SK-N-SH (cell line): ENCODE results near the gene KDM2A. TPM values are rescaled to one million over a fixed set of nuclear protein-coding genes. Genes with fewer than 3 reads are reported as not detected.

Experiments
- CTCF ChIA-PET: fragments of 300-600, 350-600 bp; formaldehyde crosslinking; extraction: SDS; loops from one replicate; lab custom pipeline; 2021; lab: Yijun Ruan, JAX
- POLR2A ChIA-PET: fragments of 350-600 bp; sonication (Branson Sonifier 250); formaldehyde crosslinking; extraction: SDS; loops from one replicate; lab custom pipeline; 2020; ENCODE audit warnings: antibody characterized with exemption, inconsistent platforms; lab: Yijun Ruan, JAX
- DNase-seq: peaks from one replicate; pipeline ENCODE4 v3.0.0; 2012
- H2AFZ ChIP-seq: fragments of 200-600 bp; sonication (generic); 2 replicates; pipeline ENCODE4 v1.8.1; 2016; ENCODE audit warnings: antibody characterized with exemption, mild to moderate bottlenecking, low read depth
- H3F3A ChIP-seq: fragments of 200-600 bp; sonication (generic); replicated peaks from 2 replicates; pipeline ENCODE3; 2016; ENCODE audit warnings: antibody characterized with exemption, mild to moderate bottlenecking; ENCODE audit not compliant: insufficient read depth
- H3K27ac ChIP-seq, 2 experiments: fragments of 200-500 bp in 1 of 2; fragments of 200-600 bp in 1 of 2; sonication (Bioruptor generic) in 1 of 2; sonication (generic), shearing (Covaris generic) in 1 of 2; 2 replicates each; pipeline versions ENCODE4 v1.5.1 to v1.6.1; 2014 to 2016; ENCODE audit warnings: low read depth in 2 of 2, inconsistent platforms in 1 of 2, low read length in 1 of 2, mild to moderate bottlenecking in 1 of 2, mixed read lengths in 1 of 2
- H3K27me3 ChIP-seq: fragments of 200-600 bp; sonication (generic), shearing (Covaris generic); 2 replicates; pipeline ENCODE4 v1.6.1; 2016; ENCODE audit warnings: mixed run types; ENCODE audit not compliant: insufficient read depth
- H3K36me3 ChIP-seq, 2 experiments: fragments of 200-500 bp in 1 of 2; fragments of 200-600 bp in 1 of 2; sonication (Bioruptor generic) in 1 of 2; sonication (generic) in 1 of 2; replicated peaks in 1 of 2; 2 replicates each; pipeline versions ENCODE3 to v1.5.1; 2014 to 2016; ENCODE audit warnings: low read length in 1 of 2, mild to moderate bottlenecking in 1 of 2; ENCODE audit not compliant: insufficient read depth in 2 of 2, control insufficient read depth in 1 of 2
- H3K4me1 ChIP-seq, 2 experiments: fragments of 200-500 bp in 1 of 2; fragments of 200-600 bp in 1 of 2; sonication (Bioruptor generic) in 1 of 2; sonication (generic), shearing (Covaris generic) in 1 of 2; 2 replicates each; pipeline versions ENCODE4 v1.5.1 to v1.6.1; 2014 to 2016; ENCODE audit warnings: low read depth in 1 of 2, low read length in 1 of 2, mixed run types in 1 of 2; ENCODE audit not compliant: insufficient read depth in 2 of 2, control insufficient read depth in 1 of 2
- H3K4me2 ChIP-seq: fragments of 200-600 bp; sonication (generic), shearing (Covaris generic); 2 replicates; pipeline ENCODE4 v1.6.1; 2017; ENCODE audit warnings: mixed run types
- H3K4me3 ChIP-seq, 2 experiments: fragments of 200-500 bp in 1 of 2; fragments of 200-600 bp in 1 of 2; sonication (Bioruptor generic) in 1 of 2; sonication (generic), shearing (Covaris generic) in 1 of 2; 2 replicates each; pipeline versions ENCODE4 v1.5.1 to v1.8.1; 2014 to 2016; ENCODE audit warnings: low read depth in 2 of 2, inconsistent platforms in 1 of 2, low read length in 1 of 2, mild to moderate bottlenecking in 1 of 2, mixed read lengths in 1 of 2, moderate library complexity in 1 of 2
- H3K79me2 ChIP-seq: fragments of 200-600 bp; sonication (generic); 2 replicates; pipeline ENCODE4 v1.8.1; 2017; ENCODE audit warnings: mild to moderate bottlenecking; ENCODE audit not compliant: insufficient read depth
- H3K9ac ChIP-seq: fragments of 200-600 bp; sonication (generic); 2 replicates; pipeline ENCODE4 v1.6.1; 2017; ENCODE audit warnings: mixed run types
- H3K9me2 ChIP-seq: fragments of 200-600 bp; sonication (generic); 2 replicates; pipeline ENCODE4 v1.6.1; 2017; ENCODE audit warnings: mixed run types
- H3K9me3 ChIP-seq: fragments of 200-600 bp; sonication (generic); 2 replicates; pipeline ENCODE4 v1.6.1; 2017; ENCODE audit warnings: mixed run types, mild to moderate bottlenecking, moderate library complexity
- H4K20me1 ChIP-seq: fragments of 200-600 bp; sonication (generic); 2 replicates; pipeline ENCODE4 v1.6.1; 2017; ENCODE audit warnings: mild to moderate bottlenecking, mixed run types; ENCODE audit not compliant: insufficient read depth
- CHD2 ChIP-seq: fragments of 150-350 bp; IDR thresholded peaks from 2 replicates; pipeline ENCODE4 v1.6.1; 2018; ENCODE audit warnings: low read length; ENCODE audit not compliant: partially characterized antibody
- ELF1 ChIP-seq: IDR thresholded peaks from 2 replicates; pipeline ENCODE4 v1.4.0; 2012
- EZH2phosphoT487 ChIP-seq: fragments of 200-600 bp; sonication (generic); IDR thresholded peaks from 2 replicates; pipeline ENCODE4 v1.6.1; 2017; ENCODE audit warnings: low read depth, mixed run types, mild to moderate bottlenecking, antibody characterized with exemption, moderate library complexity, borderline replicate concordance
- FOXJ3 ChIP-seq: sonication (generic); formaldehyde crosslinking; IDR thresholded peaks from 2 replicates; pipeline ENCODE4 v1.5.1; 2020; ENCODE audit warnings: mild to moderate bottlenecking, missing genetic modification reagents
- GABPA ChIP-seq: IDR thresholded peaks from 2 replicates; pipeline ENCODE4 v1.4.0; 2012; ENCODE audit warnings: low read depth, mild to moderate bottlenecking
- GATA2 ChIP-seq: sonication (generic); formaldehyde crosslinking; IDR thresholded peaks from 2 replicates; pipeline ENCODE4 v1.5.0; 2020; ENCODE audit warnings: mild to moderate bottlenecking, missing genetic modification reagents
- IRF3 ChIP-seq: fragments of 150-350 bp; IDR thresholded peaks from 2 replicates; pipeline ENCODE4 v1.6.1; 2016; ENCODE audit warnings: mild to moderate bottlenecking, low read depth, low read length
- MAX ChIP-seq: IDR thresholded peaks from 2 replicates; pipeline ENCODE4 v1.4.0; 2012; ENCODE audit warnings: low read depth
- MXI1 ChIP-seq: IDR thresholded peaks from 2 replicates; pipeline ENCODE4 v1.6.1; 2012; ENCODE audit warnings: mild to moderate bottlenecking, low read depth, low read length, improper control_type of control experiment
- NFIC ChIP-seq: IDR thresholded peaks from 2 replicates; pipeline ENCODE4 v1.4.0; 2012; ENCODE audit warnings: borderline replicate concordance
- NRF1 ChIP-seq: IDR thresholded peaks from 2 replicates; pipeline ENCODE4 v1.6.1; 2012; ENCODE audit warnings: low read depth, mild to moderate bottlenecking, low read length
- POLR2AphosphoS5 ChIP-seq: IDR thresholded peaks from 2 replicates; pipeline ENCODE4 v1.6.1; 2012; ENCODE audit warnings: low read depth, low read length
- RAD21 ChIP-seq: IDR thresholded peaks from 2 replicates; pipeline ENCODE4 v1.6.1; 2012; ENCODE audit warnings: mild to moderate bottlenecking, low read length
- REST ChIP-seq: IDR thresholded peaks from 2 replicates; pipeline ENCODE4 v1.6.1; 2012; ENCODE audit warnings: mild to moderate bottlenecking, low read depth, low read length, moderate library complexity
- RXRA ChIP-seq: IDR thresholded peaks from 2 replicates; pipeline ENCODE4 v1.4.0; 2012; ENCODE audit warnings: low read depth, mild to moderate bottlenecking, borderline replicate concordance
- SIN3A ChIP-seq: IDR thresholded peaks from 2 replicates; pipeline ENCODE4 v1.6.1; 2012; ENCODE audit warnings: low read depth, mild to moderate bottlenecking, low read length, moderate library complexity, borderline replicate concordance
- TCF12 ChIP-seq: IDR thresholded peaks from 2 replicates; pipeline ENCODE4 v1.4.0; 2012
- YY1 ChIP-seq: IDR thresholded peaks from 2 replicates; pipeline ENCODE4 v1.4.0; 2012; ENCODE audit warnings: low read depth, mild to moderate bottlenecking
- WGBS: methylation state at CpG from one replicate; pipeline ENCODE4 v1.1.6; 2017; ENCODE audit warnings: low lambda C conversion rate; 5-methylcytosine and 5-hydroxymethylcytosine counted together
- polyA plus RNA-seq, 3 experiments: library from polyadenylated mRNA; depleted of rRNA; stranded (reverse); fragments of >200 nt; gene quantifications; 2 replicates each; pipeline ENCODE4 v1.2.3, GENCODE V29; 2012
- TF ChIP-seq, protein P1 (sequence below): IDR thresholded peaks from 2 replicates; pipeline ENCODE4; 2012
- TF ChIP-seq, protein P2 (sequence below): fragments of 150-350 bp; IDR thresholded peaks from 2 replicates; pipeline ENCODE4 v1.6.1; 2017; ENCODE audit warnings: antibody characterized with exemption, low read length, low read depth, borderline replicate concordance

KDM2A gene
- polyA plus RNA-seq, 1 of the 3 experiments (the other 2 are of a cell fraction), result 28.4 TPM

DNA sequence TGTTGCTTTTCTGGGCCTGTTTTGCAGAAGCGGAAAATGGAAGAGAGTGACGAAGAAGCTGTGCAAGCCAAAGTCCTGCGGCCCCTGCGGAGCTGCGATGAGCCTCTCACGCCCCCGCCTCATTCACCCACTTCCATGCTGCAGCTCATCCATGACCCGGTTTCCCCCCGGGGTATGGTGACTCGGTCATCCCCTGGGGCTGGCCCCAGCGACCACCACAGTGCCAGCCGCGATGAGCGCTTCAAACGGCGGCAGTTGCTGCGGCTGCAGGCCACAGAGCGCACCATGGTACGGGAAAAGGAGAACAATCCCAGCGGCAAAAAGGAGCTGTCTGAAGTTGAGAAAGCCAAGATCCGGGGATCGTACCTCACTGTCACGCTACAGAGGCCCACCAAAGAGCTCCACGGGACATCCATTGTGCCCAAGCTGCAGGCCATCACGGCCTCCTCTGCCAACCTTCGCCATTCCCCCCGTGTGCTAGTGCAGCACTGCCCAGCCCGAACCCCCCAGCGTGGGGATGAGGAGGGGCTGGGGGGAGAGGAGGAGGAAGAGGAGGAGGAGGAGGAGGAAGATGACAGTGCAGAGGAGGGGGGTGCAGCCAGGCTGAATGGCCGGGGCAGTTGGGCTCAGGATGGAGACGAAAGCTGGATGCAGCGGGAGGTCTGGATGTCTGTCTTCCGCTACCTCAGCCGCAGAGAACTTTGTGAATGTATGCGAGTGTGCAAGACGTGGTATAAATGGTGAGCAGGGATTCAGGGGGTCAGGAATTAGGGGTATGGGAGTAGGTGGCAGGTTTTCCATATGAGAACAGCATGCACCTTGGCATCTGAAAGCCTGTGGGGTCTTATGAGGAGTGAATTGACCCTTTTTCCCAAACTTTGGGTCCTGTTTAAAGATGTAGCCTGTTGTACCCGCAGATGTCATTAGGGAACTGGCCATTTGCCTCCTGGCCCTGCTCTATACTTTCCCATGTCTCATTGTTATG is 131.3 kb downstream of the KDM2A start:
- DNase-seq, result no peak
- Histone ChIP-seq H3K36me3 (peaks cover 64 to 89% of the 10 kb centered on the region in 2 experiments), H3K9me2 (no peaks in the 10 kb centered on the region), H3K4me3 (no peak overlapping the region), H3F3A (peaks cover 3% of the 10 kb centered on the region), H3K9me3 (no peaks in the 10 kb centered on the region), H3K4me2 (no peak overlapping the region), H3K4me1 (no peaks in the 10 kb centered on the region), H4K20me1 (peaks cover 10% of the 10 kb centered on the region; the same call in 1 of the 2 replicates), H2AFZ (no peak overlapping the region), H3K27me3 (no peaks in the 10 kb centered on the region), H3K79me2 (peaks cover 8% of the 10 kb centered on the region; the same call in 1 of the 2 replicates), H3K9ac (no peak overlapping the region), H3K27ac (no peak overlapping the region)
- ChIA-PET CTCF (interaction anchor here (0.6 to 5.1 kb wide), 6 partner anchors 13 to 169 kb away, joined by 3 to 54 read pairs (median 4); no protein-coding TSS in a partner anchor), POLR2A (interaction anchor here (1.2 kb wide), 1 partner anchor 11 kb away, joined by 3 read pairs; no protein-coding TSS in a partner anchor)
- 97% methylated on average over 33 of the region's 37 CpGs for WGBS
- no peak for TF ChIP-seq ELF1
- no peak for TF ChIP-seq NRF1
- TF ChIP-seq CHD2, result no peak
- TF ChIP-seq, protein P1, sequence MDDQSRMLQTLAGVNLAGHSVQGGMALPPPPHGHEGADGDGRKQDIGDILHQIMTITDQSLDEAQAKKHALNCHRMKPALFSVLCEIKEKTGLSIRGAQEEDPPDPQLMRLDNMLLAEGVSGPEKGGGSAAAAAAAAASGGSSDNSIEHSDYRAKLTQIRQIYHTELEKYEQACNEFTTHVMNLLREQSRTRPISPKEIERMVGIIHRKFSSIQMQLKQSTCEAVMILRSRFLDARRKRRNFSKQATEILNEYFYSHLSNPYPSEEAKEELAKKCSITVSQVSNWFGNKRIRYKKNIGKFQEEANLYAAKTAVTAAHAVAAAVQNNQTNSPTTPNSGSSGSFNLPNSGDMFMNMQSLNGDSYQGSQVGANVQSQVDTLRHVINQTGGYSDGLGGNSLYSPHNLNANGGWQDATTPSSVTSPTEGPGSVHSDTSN, result no peak
- TF ChIP-seq POLR2AphosphoS5, result no peak
- TF ChIP-seq EZH2phosphoT487, result no peak
- TF ChIP-seq REST, result no peak
- TF ChIP-seq RAD21, result no peak
- no peak for TF ChIP-seq SIN3A
- TF ChIP-seq FOXJ3 (CRISPR knock-in tag), result no peak
- TF ChIP-seq GABPA, result no peak
- TF ChIP-seq YY1, result no peak
- TF ChIP-seq NFIC, result no peak
- TF ChIP-seq, protein P2, sequence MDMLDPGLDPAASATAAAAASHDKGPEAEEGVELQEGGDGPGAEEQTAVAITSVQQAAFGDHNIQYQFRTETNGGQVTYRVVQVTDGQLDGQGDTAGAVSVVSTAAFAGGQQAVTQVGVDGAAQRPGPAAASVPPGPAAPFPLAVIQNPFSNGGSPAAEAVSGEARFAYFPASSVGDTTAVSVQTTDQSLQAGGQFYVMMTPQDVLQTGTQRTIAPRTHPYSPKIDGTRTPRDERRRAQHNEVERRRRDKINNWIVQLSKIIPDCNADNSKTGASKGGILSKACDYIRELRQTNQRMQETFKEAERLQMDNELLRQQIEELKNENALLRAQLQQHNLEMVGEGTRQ, result no peak
- TF ChIP-seq MXI1, result no peak
- no peak for TF ChIP-seq GATA2
- TF ChIP-seq RXRA, result no peak
- TF ChIP-seq IRF3, result no peak
- no peak for TF ChIP-seq MAX
- TF ChIP-seq TCF12, result no peak
